Muscle of leg (tissue), 11 donors: ENCODE measurements around the gene SYCP2L. TPM values are rescaled to one million over a fixed set of nuclear protein-coding genes. Genes with fewer than 3 reads are reported as not detected.
A peak's percentile ranks its signal among the peaks of the same experiment; 100 is the strongest.
"Not testable (repeated sequence)": the region's sequence is repeated elsewhere in the genome, so short reads cannot be mapped to it uniquely, and the experiment has no call there.

Source experiments
- DNase-seq: peaks from one replicate; pipeline ENCODE4 v3.0.0; 2013
- H3K27ac ChIP-seq: one replicate; pipeline ENCODE4 v1.5.1; 2013; ENCODE audit warnings: mild to moderate bottlenecking, low read length, control low read depth
- H3K27me3 ChIP-seq: one replicate; pipeline ENCODE4 v1.6.1; 2013; ENCODE audit warnings: low read length; ENCODE audit not compliant: control insufficient read depth, insufficient read depth
- H3K36me3 ChIP-seq: one replicate; pipeline ENCODE4 v1.6.1; 2013; ENCODE audit warnings: low read length; ENCODE audit not compliant: control insufficient read depth, insufficient read depth
- H3K4me1 ChIP-seq: one replicate; pipeline ENCODE4 v1.6.1; 2013; ENCODE audit warnings: low read length; ENCODE audit not compliant: control insufficient read depth, insufficient read depth
- H3K4me3 ChIP-seq: one replicate; pipeline ENCODE4 v1.5.1; 2013; ENCODE audit warnings: low read length, control low read depth
- H3K9me3 ChIP-seq: replicated peaks from 2 replicates; pipeline ENCODE4 v1.6.1; 2013; ENCODE audit warnings: low read depth, low read length; ENCODE audit not compliant: control insufficient read depth
- WGBS: methylation state at CpG from one replicate; pipeline ENCODE4 v1.1.5; 2013; ENCODE audit warnings: missing lambda C conversion rate; ENCODE audit not compliant: insufficient coverage; 5-methylcytosine and 5-hydroxymethylcytosine counted together
- polyA plus RNA-seq, 8 donors: library from polyadenylated mRNA; unstranded; fragments of 120-200 nt; gene quantifications; one replicate each; pipeline versions ENCODE4 v1.2.1 to v1.2.3, GENCODE V29; 2013; ENCODE audit warnings: inconsistent platforms in 1 of 8, low replicate concordance in 1 of 8; ENCODE audit not compliant: insufficient read length in 8 of 8, insufficient read depth in 1 of 8
- total RNA-seq: library from RNA; stranded (reverse); fragments of 120-200 nt; gene quantifications from one replicate; pipeline ENCODE4 v1.2.4, GENCODE V29; 2013

The SYCP2L gene
- total and polyA plus RNA-seq, 9 donors: 0.59 to 3.5 (median 2.1) TPM

GRCh38 chr6:10894958-10895357 is 8.1 kb downstream of the SYCP2L start:
- no peak for DNase-seq
- Histone ChIP-seq H3K9me3 (no peaks in the 10 kb centered on the region), H3K4me3 (no peak overlapping the region), H3K27me3 (no peaks in the 10 kb centered on the region), H3K4me1 (no peaks in the 10 kb centered on the region), H3K36me3 (no peaks in the 10 kb centered on the region), H3K27ac (no peak overlapping the region)
- WGBS: 61% methylated on average over 3 of the region's 6 CpGs

- no peaks in the 10 kb centered on the region for H3K9me3 ChIP-seq
- no peak overlapping the region for H3K4me3 ChIP-seq
- H3K36me3 ChIP-seq: no peaks in the 10 kb centered on the region
- no peak for DNase-seq
- H3K27me3 ChIP-seq: no peaks in the 10 kb centered on the region
- WGBS: 50% methylated on average over 1 of the region's 3 CpGs
- H3K4me1 ChIP-seq: no peaks in the 10 kb centered on the region
- no peak overlapping the region for H3K27ac ChIP-seq
Measured at GRCh38 chr6:10896691-10897090, 9.8 kb downstream of the SYCP2L start.

- WGBS: 100% methylated on average over 2 of the region's 4 CpGs
- Histone ChIP-seq H3K9me3 (no peaks in the 10 kb centered on the region), H3K27ac (no peak overlapping the region), H3K36me3 (no peaks in the 10 kb centered on the region), H3K27me3 (no peaks in the 10 kb centered on the region), H3K4me1 (no peaks in the 10 kb centered on the region), H3K4me3 (no peak overlapping the region)
- peak; percentile 53 for DNase-seq
Measured at GRCh38 chr6:10901770-10902169, 14.9 kb downstream of the SYCP2L start.

- H3K9me3 ChIP-seq: no peaks in the 10 kb centered on the region
- DNase-seq: no peak
- no peaks in the 10 kb centered on the region for H3K36me3 ChIP-seq
- no peak overlapping the region for H3K27ac ChIP-seq
- no peaks in the 10 kb centered on the region for H3K4me1 ChIP-seq
- no peaks in the 10 kb centered on the region for H3K27me3 ChIP-seq
- no peak overlapping the region for H3K4me3 ChIP-seq
- WGBS: no CpG with 5 or more reads among the region's 7 CpGs
Measured at GRCh38 chr6:10904015-10904414, 17.2 kb downstream of the SYCP2L start.

- no peak for DNase-seq
- no peaks in the 10 kb centered on the region for H3K9me3 ChIP-seq
- no CpG with 5 or more reads among the region's 1 CpG for WGBS
- no peak overlapping the region for H3K4me3 ChIP-seq
- no peak overlapping the region for H3K27ac ChIP-seq
- no peaks in the 10 kb centered on the region for H3K4me1 ChIP-seq
- H3K36me3 ChIP-seq: no peaks in the 10 kb centered on the region
- no peaks in the 10 kb centered on the region for H3K27me3 ChIP-seq
Measured at GRCh38 chr6:10908228-10908627, 21.4 kb downstream of the SYCP2L start.

GRCh38 chr6:10919520-10919919 is 32.7 kb downstream of the SYCP2L start:
- H3K4me1 ChIP-seq, H3K36me3 ChIP-seq, H3K9me3 ChIP-seq, H3K4me3 ChIP-seq, H3K27me3 ChIP-seq, H3K27ac ChIP-seq, DNase-seq: not testable (repeated sequence)
- 100% methylated on average over 1 of the region's 3 CpGs for WGBS

GRCh38 chr6:10933126-10933525 is 46.3 kb downstream of the SYCP2L start:
- Histone ChIP-seq H3K27me3 (no peaks in the 10 kb centered on the region), H3K27ac (no peak overlapping the region), H3K9me3 (no peaks in the 10 kb centered on the region), H3K4me3 (no peak overlapping the region), H3K36me3 (no peaks in the 10 kb centered on the region), H3K4me1 (no peaks in the 10 kb centered on the region)
- no peak for DNase-seq
- WGBS: no CpG with 5 or more reads among the region's 1 CpG

GRCh38 chr6:10939840-10940239 is 53.0 kb downstream of the SYCP2L start:
- WGBS: no CpG with 5 or more reads among the region's 2 CpGs
- no peaks in the 10 kb centered on the region for H3K4me1 ChIP-seq
- no peaks in the 10 kb centered on the region for H3K9me3 ChIP-seq
- no peak overlapping the region for H3K4me3 ChIP-seq
- no peaks in the 10 kb centered on the region for H3K27me3 ChIP-seq
- H3K27ac ChIP-seq: no peak overlapping the region
- H3K36me3 ChIP-seq: no peaks in the 10 kb centered on the region
- DNase-seq: no peak

- no peak overlapping the region for H3K4me3 ChIP-seq
- no peaks in the 10 kb centered on the region for H3K9me3 ChIP-seq
- no peaks in the 10 kb centered on the region for H3K36me3 ChIP-seq
- no peak for DNase-seq
- H3K27ac ChIP-seq: no peak overlapping the region
- no peaks in the 10 kb centered on the region for H3K4me1 ChIP-seq
- H3K27me3 ChIP-seq: no peaks in the 10 kb centered on the region
- WGBS: no CpG with 5 or more reads among the region's 1 CpG
Measured at GRCh38 chr6:10945845-10946244, 59.0 kb downstream of the SYCP2L start.

- H3K36me3 ChIP-seq: no peaks in the 10 kb centered on the region
- no peaks in the 10 kb centered on the region for H3K4me1 ChIP-seq
- H3K27me3 ChIP-seq: no peaks in the 10 kb centered on the region
- no peaks in the 10 kb centered on the region for H3K9me3 ChIP-seq
- no peak for DNase-seq
- no peak overlapping the region for H3K27ac ChIP-seq
- no peak overlapping the region for H3K4me3 ChIP-seq
- WGBS: no CpG with 5 or more reads among the region's 5 CpGs
Measured at GRCh38 chr6:10947966-10948365, 61.1 kb downstream of the SYCP2L start.
